SU-DHL-6 (cell line): Measurements from ENCODE around the gene CLEC16A.

ENCODE experiments used
- H2AFZ ChIP-seq: fragments of 200-600 bp; sonication (generic); 2 replicates; pipeline ENCODE4 v1.6.1; 2014; ENCODE audit warnings: low read depth, mild to moderate bottlenecking, moderate library complexity, mixed read lengths, antibody characterized with exemption, low read length; ENCODE audit not compliant: severe bottlenecking
- H3F3A ChIP-seq: fragments of 200-600 bp; shearing (Covaris generic); 2 replicates; pipeline ENCODE4 v1.6.0; 2016; ENCODE audit warnings: antibody characterized with exemption, mild to moderate bottlenecking; ENCODE audit not compliant: insufficient read depth
- H3K27ac ChIP-seq: fragments of 200-600 bp; sonication (generic); 2 replicates; pipeline ENCODE4 v1.5.1; 2016; ENCODE audit warnings: low read depth, mild to moderate bottlenecking, low read length, moderate library complexity, mixed read lengths
- H3K27me3 ChIP-seq: fragments of 200-600 bp; sonication (generic), shearing (Covaris generic); 2 replicates; pipeline ENCODE4 v1.6.0; 2014; ENCODE audit warnings: mild to moderate bottlenecking, low read length
- H3K36me3 ChIP-seq: fragments of 200-600 bp; sonication (generic); 2 replicates; pipeline ENCODE4 v1.6.1; 2014; ENCODE audit warnings: mild to moderate bottlenecking, low read length, mixed read lengths
- H3K4me2 ChIP-seq: fragments of 300-600, 200-600 bp; shearing (Covaris generic), sonication (generic); 2 replicates; pipeline ENCODE4 v1.6.0; 2014; ENCODE audit warnings: low read length, low read depth, mild to moderate bottlenecking; ENCODE audit not compliant: poor library complexity, severe bottlenecking
- H3K4me3 ChIP-seq: fragments of 200-600 bp; sonication (generic); 2 replicates; pipeline ENCODE4 v1.5.1; 2014; ENCODE audit warnings: antibody characterized with exemption, low read length, mild to moderate bottlenecking, mixed read lengths; ENCODE audit not compliant: insufficient read depth, poor library complexity, severe bottlenecking
- H3K79me2 ChIP-seq: fragments of 200-600 bp; sonication (generic); 2 replicates; pipeline ENCODE4 v1.6.1; 2014; ENCODE audit warnings: mild to moderate bottlenecking, low read length, moderate library complexity; ENCODE audit not compliant: insufficient read depth
- H3K9ac ChIP-seq: fragments of 200-600 bp; sonication (generic); 2 replicates; pipeline ENCODE4 v1.7.0; 2014; ENCODE audit warnings: mild to moderate bottlenecking, low read length
- H3K9me2 ChIP-seq: fragments of 200-600 bp; sonication (generic); replicated peaks from 2 replicates; pipeline ENCODE4 v1.6.1; 2014; ENCODE audit warnings: low read length; ENCODE audit not compliant: insufficient read depth
- H3K9me3 ChIP-seq: fragments of 200-600 bp; sonication (generic); 2 replicates; pipeline ENCODE4 v1.6.1; 2014; ENCODE audit warnings: low read length, mixed read lengths; ENCODE audit not compliant: insufficient read depth
- H4K20me1 ChIP-seq: fragments of 200-600 bp; sonication (generic); 2 replicates; pipeline ENCODE4 v1.6.1; 2014; ENCODE audit warnings: low read depth, mild to moderate bottlenecking, antibody characterized with exemption, low read length, moderate library complexity, mixed read lengths
- CTCF ChIP-seq: fragments of 200-600 bp; sonication (generic); IDR thresholded peaks from one replicate; pipeline ENCODE4 v1.5.1; 2017; ENCODE audit warnings: antibody characterized with exemption, mild to moderate bottlenecking, low read length, moderate library complexity; ENCODE audit not compliant: insufficient read depth, poor library complexity, severe bottlenecking
- EZH2phosphoT487 ChIP-seq: fragments of 200-600 bp; sonication (generic), shearing (Covaris generic); conservative IDR thresholded peaks from 2 replicates; pipeline ENCODE4 v1.6.1; 2018; ENCODE audit warnings: mild to moderate bottlenecking, antibody characterized with exemption, low read length, moderate library complexity, mixed read lengths

The CLEC16A gene

DNA sequence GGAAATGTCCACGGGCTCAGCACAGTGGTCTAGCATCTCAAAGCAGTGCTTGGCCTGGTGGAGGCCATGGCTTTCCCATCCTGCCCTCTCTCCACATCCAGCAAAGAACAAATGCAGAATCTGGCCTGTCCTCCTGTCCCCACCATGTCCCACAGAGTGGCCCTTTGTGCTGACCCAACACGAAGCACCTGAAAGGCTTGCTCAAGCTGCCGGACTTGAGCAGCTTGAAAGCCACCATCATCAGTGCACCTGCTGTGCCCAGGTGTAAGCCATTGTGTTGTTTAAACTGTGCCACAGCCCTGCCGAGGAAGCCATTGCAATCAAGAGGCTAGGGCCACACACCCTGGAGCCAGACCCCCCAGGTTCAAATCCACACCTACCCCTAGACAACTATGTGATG, 196.1 kb downstream of the CLEC16A start:
- H3K9ac ChIP-seq = no peak overlapping the region
- TF ChIP-seq EZH2phosphoT487 = no peak
- no peak for TF ChIP-seq CTCF
- H3K9me3 ChIP-seq = no peaks in the 10 kb centered on the region
- no peaks in the 10 kb centered on the region for H3K9me2 ChIP-seq
- no peaks in the 10 kb centered on the region for H3F3A ChIP-seq
- H3K27ac ChIP-seq = no peak overlapping the region
- no peak overlapping the region for H3K4me2 ChIP-seq
- no peaks in the 10 kb centered on the region for H4K20me1 ChIP-seq
- no peaks in the 10 kb centered on the region for H3K27me3 ChIP-seq
- no peaks in the 10 kb centered on the region for H3K79me2 ChIP-seq
- no peaks in the 10 kb centered on the region for H3K36me3 ChIP-seq
- no peak overlapping the region for H2AFZ ChIP-seq
- H3K4me3 ChIP-seq = no peak overlapping the region

GRCh38 chr16:11140867-11141266, 196.5 kb downstream of the CLEC16A start:
- Histone ChIP-seq H3K9me3 (no peaks in the 10 kb centered on the region), H3K27ac (no peak overlapping the region), H3K36me3 (no peaks in the 10 kb centered on the region), H2AFZ (no peak overlapping the region), H3K27me3 (no peaks in the 10 kb centered on the region), H3K9ac (no peak overlapping the region), H3K4me2 (no peak overlapping the region), H3K4me3 (no peak overlapping the region), H3K79me2 (no peaks in the 10 kb centered on the region), H3K9me2 (no peaks in the 10 kb centered on the region), H3F3A (no peaks in the 10 kb centered on the region), H4K20me1 (no peaks in the 10 kb centered on the region)
- no peak for TF ChIP-seq EZH2phosphoT487
- TF ChIP-seq CTCF = no peak

- TF ChIP-seq EZH2phosphoT487 (no peak), CTCF (no peak)
- H3K27ac ChIP-seq = no peak overlapping the region
Observed at GRCh38 chr16:11141409-11142260, 197.3 kb downstream of the CLEC16A start.

More at GRCh38 chr16:11141409-11142260, 197.3 kb downstream of the CLEC16A start:
- Histone ChIP-seq H3K9me2 (no peaks in the 10 kb centered on the region), H3K27me3 (no peaks in the 10 kb centered on the region), H3K9ac (no peak overlapping the region), H2AFZ (no peak overlapping the region), H4K20me1 (no peaks in the 10 kb centered on the region), H3F3A (no peaks in the 10 kb centered on the region), H3K79me2 (no peaks in the 10 kb centered on the region), H3K9me3 (no peaks in the 10 kb centered on the region), H3K4me3 (no peak overlapping the region), H3K4me2 (no peak overlapping the region), H3K36me3 (no peaks in the 10 kb centered on the region)
